ENCODE results near the gene UGT1A5.

DNA sequence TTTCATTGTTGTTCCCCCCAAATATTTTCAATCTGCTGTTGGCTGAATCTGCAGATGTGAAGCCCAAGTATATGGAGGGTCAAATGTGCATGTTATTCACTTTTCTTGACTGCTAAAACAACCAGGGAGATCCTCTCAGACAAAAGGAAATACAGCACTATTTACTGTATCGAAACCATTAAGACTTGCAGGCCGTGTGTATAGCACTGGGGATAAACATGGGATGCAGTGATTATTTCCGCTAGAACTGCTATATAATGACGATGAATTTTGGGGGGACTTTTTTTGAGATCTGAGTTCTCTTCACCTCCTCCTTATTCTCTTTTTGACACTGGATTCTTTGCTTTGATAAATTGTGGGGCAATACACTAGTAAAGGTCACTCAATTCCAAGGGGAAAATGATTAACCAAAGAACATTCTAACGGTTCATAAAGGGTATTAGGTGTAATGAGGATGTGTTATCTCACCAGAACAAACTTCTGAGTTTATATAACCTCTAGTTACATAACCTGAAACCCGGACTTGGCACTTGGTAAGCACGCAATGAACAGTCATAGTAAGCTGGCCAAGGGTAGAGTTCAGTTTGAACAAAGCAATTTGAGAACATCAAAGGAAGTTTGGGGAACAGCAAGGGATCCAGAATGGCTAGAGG is 43.8 kb downstream of the UGT1A5 start:
- TF ChIP-seq, protein P1, sequence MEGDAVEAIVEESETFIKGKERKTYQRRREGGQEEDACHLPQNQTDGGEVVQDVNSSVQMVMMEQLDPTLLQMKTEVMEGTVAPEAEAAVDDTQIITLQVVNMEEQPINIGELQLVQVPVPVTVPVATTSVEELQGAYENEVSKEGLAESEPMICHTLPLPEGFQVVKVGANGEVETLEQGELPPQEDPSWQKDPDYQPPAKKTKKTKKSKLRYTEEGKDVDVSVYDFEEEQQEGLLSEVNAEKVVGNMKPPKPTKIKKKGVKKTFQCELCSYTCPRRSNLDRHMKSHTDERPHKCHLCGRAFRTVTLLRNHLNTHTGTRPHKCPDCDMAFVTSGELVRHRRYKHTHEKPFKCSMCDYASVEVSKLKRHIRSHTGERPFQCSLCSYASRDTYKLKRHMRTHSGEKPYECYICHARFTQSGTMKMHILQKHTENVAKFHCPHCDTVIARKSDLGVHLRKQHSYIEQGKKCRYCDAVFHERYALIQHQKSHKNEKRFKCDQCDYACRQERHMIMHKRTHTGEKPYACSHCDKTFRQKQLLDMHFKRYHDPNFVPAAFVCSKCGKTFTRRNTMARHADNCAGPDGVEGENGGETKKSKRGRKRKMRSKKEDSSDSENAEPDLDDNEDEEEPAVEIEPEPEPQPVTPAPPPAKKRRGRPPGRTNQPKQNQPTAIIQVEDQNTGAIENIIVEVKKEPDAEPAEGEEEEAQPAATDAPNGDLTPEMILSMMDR (IDR thresholded peaks at IDR 0.05): no peak
- TF ChIP-seq POLR2A (IDR thresholded peaks at IDR 0.05): no peak

All from uterus (tissue), 2 donors.